ENCODE measurements around the gene NEK1. TPM values are rescaled to one million over a fixed set of nuclear protein-coding genes. Genes with fewer than 3 reads are reported as not detected.

The NEK1 gene
- polyA plus RNA-seq, 4 donors = 2.7 to 8.1 (median 3.6) TPM

Other genes starting within 250 kb of the NEK1 start
- gene CLCN3, start 8.0 kb upstream of the NEK1 start, polyA plus RNA-seq = 10 to 100 TPM in 2 of 4 donors, 1 to 10 TPM in 2; 8.6 to 48.3 (median 19.4) TPM
- 10 to 100 TPM; 13.2 to 22.7 (median 18.3) TPM for gene HPF1, start 145.4 kb upstream of the NEK1 start, polyA plus RNA-seq